Activated T-helper 1 cell treated with anti-CD3 and anti-CD28 coated beads, Interleukin-2, amount 50 U/mL, for 16 hours (primary cell): ENCODE data around the gene PTX4.
A peak's percentile ranks its signal among the peaks of the same experiment; 100 is the strongest.

Experiments used
- DNase-seq, 2 donors: peaks; one replicate each; pipeline ENCODE4 v3.0.0-alpha.2; 2020; ENCODE audit warnings: low read depth in 1 of 2, low spot score in 1 of 2

Gene PTX4

GRCh38 chr16:1501630-1502029, 12.9 kb upstream of the PTX4 start:
- no peak for DNase-seq

GRCh38 chr16:1500465-1501150, 11.9 kb upstream of the PTX4 start:
- no peak for DNase-seq

GRCh38 chr16:1499756-1500464, 11.2 kb upstream of the PTX4 start:
- DNase-seq = no peak

GRCh38 chr16:1498899-1499676, 10.3 kb upstream of the PTX4 start:
- no peak for DNase-seq

- no peak for DNase-seq
Measured at GRCh38 chr16:1497014-1497598, 8.4 kb upstream of the PTX4 start.

- DNase-seq = no peak
Measured at GRCh38 chr16:1496464-1496863, 7.7 kb upstream of the PTX4 start.

- no peak for DNase-seq
Measured at GRCh38 chr16:1495889-1496262, 7.1 kb upstream of the PTX4 start.

GRCh38 chr16:1495211-1495888, 6.6 kb upstream of the PTX4 start:
- no peak for DNase-seq

GRCh38 chr16:1494711-1495110, 6.0 kb upstream of the PTX4 start:
- no peak for DNase-seq

- DNase-seq = no peak
Measured at GRCh38 chr16:1494129-1494640, 5.4 kb upstream of the PTX4 start.

- no peak for DNase-seq
Measured at GRCh38 chr16:1493746-1494094, 5.0 kb upstream of the PTX4 start.

- peak; percentile 74 to 81 for DNase-seq
Measured at GRCh38 chr16:1492923-1493745, 4.4 kb upstream of the PTX4 start, which contains the start of gene TELO2. TSS of gene TELO2 (plus strand) at chr16:1493360. CDS start at chr16:1494282, 922 bp downstream.

- no peak for DNase-seq
Measured at GRCh38 chr16:1492082-1492922, 3.6 kb upstream of the PTX4 start.

GRCh38 chr16:1491327-1491726, 2.6 kb upstream of the PTX4 start:
- no peak for DNase-seq

- DNase-seq = no peak
Measured at GRCh38 chr16:1489077-1489476, 333 bp upstream of the PTX4 start.

GRCh38 chr16:1488054-1488601, 616 bp downstream of the PTX4 start:
- no peak for DNase-seq

GRCh38 chr16:1487395-1488053, 1.2 kb downstream of the PTX4 start:
- no peak for DNase-seq
